Measurements from ENCODE around the gene PRKG1. TPM values are rescaled to one million over a fixed set of nuclear protein-coding genes. Genes with fewer than 3 reads are reported as not detected.

The PRKG1 gene
- total and polyA plus RNA-seq, 2 of the 8 experiments (the other 6 are each of a cell fraction or from before 2014, with no cell fraction given), result 4.2 to 15.2 TPM

GRCh38 chr10:51377932-51378599, 303.8 kb downstream of the PRKG1 start (continued):
- TF ChIP-seq CTBP2 (IDR thresholded peaks at IDR 0.05; ENCODE audit: borderline replicate concordance, insufficient read depth, insufficient read length, low read length) (no peak), CREB1 (IDR thresholded peaks at IDR 0.05) (no peak), BACH1 (IDR thresholded peaks at IDR 0.05; ENCODE audit: low read length) (no peak), TCF12 (IDR thresholded peaks at IDR 0.05; ENCODE audit: low read depth, low read length) (no peak), RFX5 (IDR thresholded peaks at IDR 0.05; ENCODE audit: borderline replicate concordance, low read depth, low read length) (no peak)

All from H1 (cell line).